Fibroblast of mammary gland (primary cell): ENCODE measurements around the gene UMODL1.

Source experiments
- DNase-seq: peaks from one replicate; pipeline ENCODE4 v3.0.0-alpha.2; 2010; ENCODE audit warnings: low read depth
- H3K4me3 ChIP-seq: 2 replicates; pipeline ENCODE4 v1.5.1; 2011; ENCODE audit warnings: low read depth, mild to moderate bottlenecking, low read length, moderate library complexity; ENCODE audit not compliant: control insufficient read depth
- CTCF ChIP-seq: conservative IDR thresholded peaks from 2 replicates; pipeline ENCODE4 v1.5.1; 2011; ENCODE audit warnings: low read depth, low read length, inconsistent platforms; ENCODE audit not compliant: control insufficient read depth, insufficient read depth

The UMODL1 gene

GRCh38 chr21:42144221-42144620, 73.1 kb downstream of the UMODL1 start:
- no peak overlapping the region for H3K4me3 ChIP-seq
- DNase-seq, result no peak
- no peak for TF ChIP-seq CTCF

GRCh38 chr21:42144679-42145568, 73.8 kb downstream of the UMODL1 start:
- H3K4me3 ChIP-seq, result no peak overlapping the region
- TF ChIP-seq CTCF, result no peak
- DNase-seq, result no peak

- H3K4me3 ChIP-seq, result no peak overlapping the region
- TF ChIP-seq CTCF, result peak; percentile 96
- peak; percentile 53 for DNase-seq
These were observed 74.6 kb downstream of the UMODL1 start for GRCh38 chr21:42145569-42146272.

- no peak for TF ChIP-seq CTCF
- no peak overlapping the region for H3K4me3 ChIP-seq
These were observed 75.2 kb downstream of the UMODL1 start for GRCh38 chr21:42146273-42146805.

GRCh38 chr21:42146821-42147220, 75.7 kb downstream of the UMODL1 start:
- DNase-seq, result no peak
- no peak overlapping the region for H3K4me3 ChIP-seq
- TF ChIP-seq CTCF, result no peak

More at GRCh38 chr21:42146273-42146805, 75.2 kb downstream of the UMODL1 start:
- no peak for DNase-seq

GRCh38 chr21:42147386-42148020, 76.4 kb downstream of the UMODL1 start:
- no peak for DNase-seq
- no peak for TF ChIP-seq CTCF
- H3K4me3 ChIP-seq, result no peak overlapping the region
